Skin of body (tissue), 2 donors: ENCODE results near the gene CDK6. TPM values are rescaled to one million over a fixed set of nuclear protein-coding genes. Genes with fewer than 3 reads are reported as not detected.

Experiments
- DNase-seq: peaks from one replicate; lab custom pipeline; 2025; lab: John Stamatoyannopoulos, UW
- total RNA-seq: library from RNA; depleted of rRNA; stranded (reverse); fragments of >200 nt; gene quantifications from one replicate; pipeline ENCODE4 v1.2.3, GENCODE V29; 2014

The CDK6 gene
- total RNA-seq, 1 donor from 2014 or later, result 58.8 TPM

- no peak for DNase-seq
Observed at GRCh38 chr7:92827464-92828120, 8.8 kb downstream of the CDK6 start.

GRCh38 chr7:92826258-92826938 is 10.0 kb downstream of the CDK6 start:
- DNase-seq, result no peak

- no peak for DNase-seq
Observed at GRCh38 chr7:92824901-92825480, 11.4 kb downstream of the CDK6 start.

- no peak for DNase-seq
Observed at GRCh38 chr7:92824450-92824849, 11.9 kb downstream of the CDK6 start.

GRCh38 chr7:92823042-92823441 is 13.3 kb downstream of the CDK6 start:
- DNase-seq, result no peak

- DNase-seq, result no peak
Observed at GRCh38 chr7:92820191-92820590, 16.2 kb downstream of the CDK6 start.

GRCh38 chr7:92817398-92817797 is 19.0 kb downstream of the CDK6 start:
- DNase-seq, result no peak

GRCh38 chr7:92815412-92815811 is 21.0 kb downstream of the CDK6 start:
- DNase-seq, result no peak

GRCh38 chr7:92813390-92814024 is 22.9 kb downstream of the CDK6 start:
- no peak for DNase-seq

- no peak for DNase-seq
Observed at GRCh38 chr7:92811158-92811557, 25.2 kb downstream of the CDK6 start.

- DNase-seq, result peak; percentile 75
Observed at GRCh38 chr7:92809760-92810573, 26.4 kb downstream of the CDK6 start.

GRCh38 chr7:92809397-92809759 is 27.0 kb downstream of the CDK6 start:
- peak; percentile 50 for DNase-seq

GRCh38 chr7:92808635-92809034 is 27.7 kb downstream of the CDK6 start:
- DNase-seq, result no peak

- no peak for DNase-seq
Observed at GRCh38 chr7:92808006-92808405, 28.4 kb downstream of the CDK6 start.

GRCh38 chr7:92806496-92806895 is 29.9 kb downstream of the CDK6 start:
- DNase-seq, result no peak

- DNase-seq, result no peak
Observed at GRCh38 chr7:92802406-92802805, 34.0 kb downstream of the CDK6 start.

GRCh38 chr7:92799446-92800211 is 36.7 kb downstream of the CDK6 start:
- DNase-seq, result no peak

- DNase-seq, result no peak
Observed at GRCh38 chr7:92798517-92799249, 37.7 kb downstream of the CDK6 start.

- DNase-seq, result no peak
Observed at GRCh38 chr7:92797693-92798092, 38.7 kb downstream of the CDK6 start.

- no peak for DNase-seq
Observed at GRCh38 chr7:92797284-92797683, 39.1 kb downstream of the CDK6 start.
